ENCODE measurements around the gene FRMD8. TPM values are rescaled to one million over a fixed set of nuclear protein-coding genes. Genes with fewer than 3 reads are reported as not detected.

Gene FRMD8
- total and polyA plus RNA-seq, 2 of the 8 experiments (the other 6 are each of a cell fraction or from before 2014, with no cell fraction given): 15.0 to 19.2 TPM

- TF ChIP-seq CHD7 (IDR thresholded peaks at IDR 0.05; ENCODE audit: insufficient replicate concordance, low read length) (no peak), FOSL1 (IDR thresholded peaks at IDR 0.05; ENCODE audit: insufficient read depth, low read depth, low read length) (no peak), TBP (IDR thresholded peaks at IDR 0.05; ENCODE audit: low read depth, low read length) (no peak), TAF7 (optimal IDR thresholded peaks at IDR 0.05; ENCODE audit: borderline replicate concordance, low read depth, low read length) (no peak), ASH2L (IDR thresholded peaks at IDR 0.05; ENCODE audit: low read length) (no peak)
Observed at GRCh38 chr11:65445101-65445603, 58.7 kb downstream of the FRMD8 start (continued).

Data from H1 (cell line).